HCT116 (cell line): Measurements from ENCODE around the gene GPHA2.

Experiments used
- CEBPB ChIP-seq: IDR thresholded peaks from 2 replicates; pipeline ENCODE4 v1.6.1; 2012; ENCODE audit warnings: low read depth
- CTCF ChIP-seq, 3 experiments: fragments of 200-600 bp in 1 of 3; sonication (generic) in 1 of 3; IDR thresholded peaks in 2 of 3; conservative IDR thresholded peaks in 1 of 3; 2 replicates each; pipeline ENCODE4 v1.5.1; 2012 to 2017; ENCODE audit warnings: low read depth in 2 of 3, low read length in 2 of 3, antibody characterized with exemption in 1 of 3, borderline replicate concordance in 1 of 3, control low read depth in 1 of 3, mild to moderate bottlenecking in 1 of 3, mixed read lengths in 1 of 3, mixed run types in 1 of 3, moderate library complexity in 1 of 3; ENCODE audit not compliant: insufficient read depth in 1 of 3
- EGR1 ChIP-seq: IDR thresholded peaks from 2 replicates; pipeline ENCODE4 v1.6.1; 2012; ENCODE audit warnings: low read depth
- ELF1 ChIP-seq: IDR thresholded peaks from 2 replicates; pipeline ENCODE4 v1.6.1; 2012; ENCODE audit warnings: low read depth, borderline replicate concordance
- EZH2 ChIP-seq: fragments of 200-600 bp; sonication (generic); IDR thresholded peaks from 2 replicates; pipeline ENCODE4 v1.6.1; 2017; ENCODE audit warnings: antibody characterized with exemption, mixed run types
- POLR2A ChIP-seq: IDR thresholded peaks from 2 replicates; pipeline ENCODE4 v1.7.0; 2011; ENCODE audit warnings: borderline replicate concordance; ENCODE audit not compliant: insufficient read depth, insufficient read length; ENCODE audit errors: extremely low read depth
- POLR2AphosphoS5 ChIP-seq: IDR thresholded peaks from 2 replicates; pipeline ENCODE4 v1.6.1; 2011; ENCODE audit warnings: mild to moderate bottlenecking, low read depth, low read length, moderate library complexity

GRCh38 chr11:64935359-64936081 lies at the start of gene GPHA2:
- TF ChIP-seq CTCF (IDR thresholded peaks at IDR 0.05 in 2 of 3, conservative IDR thresholded peaks at IDR 0.05 in 1 of 3; ENCODE audit: borderline replicate concordance in 1 of 3, insufficient read depth in 1 of 3, low read depth in 2 of 3, low read length in 2 of 3) (no peak), CEBPB (no peak), ELF1 (no peak), EZH2 (no peak), POLR2AphosphoS5 (no peak), POLR2A (no peak), EGR1 (no peak)
